Thoracic aorta (tissue), 2 donors: Measurements from ENCODE around the gene TSPAN32. TPM values are rescaled to one million over a fixed set of nuclear protein-coding genes. Genes with fewer than 3 reads are reported as not detected.
A peak's percentile ranks its signal among the peaks of the same experiment; 100 is the strongest.

Experiments used
- ATAC-seq: fragments of 150-250 bp; one replicate; pipeline ENCODE4 v1.8.0; 2017; ENCODE audit warnings: low read depth; ENCODE audit not compliant: insufficient number of reproducible peaks, low FRiP score
- DNase-seq: peaks from one replicate; pipeline ENCODE4 v3.0.0-alpha.2; 2020; ENCODE audit warnings: low spot score
- H3K27ac ChIP-seq, 2 donors: fragments of 200-600 bp; sonication (generic); 1 replicate in 1 of 2; 2 replicates in 1 of 2; pipeline ENCODE4 v1.5.1; 2016; ENCODE audit warnings: mild to moderate bottlenecking in 2 of 2, moderate library complexity in 2 of 2
- H3K27me3 ChIP-seq: fragments of 200-600 bp; sonication (generic); replicated peaks from 2 replicates; pipeline ENCODE4 v1.6.0; 2016; ENCODE audit warnings: mild to moderate bottlenecking; ENCODE audit not compliant: insufficient read depth
- H3K36me3 ChIP-seq: fragments of 200-600 bp; sonication (generic); one replicate; pipeline ENCODE4 v1.5.1; 2016
- H3K4me1 ChIP-seq, 2 donors: fragments of 200-600 bp; sonication (generic); 1 replicate in 1 of 2; 2 replicates in 1 of 2; pipeline versions ENCODE4 v1.5.1 to v1.6.0; 2016; ENCODE audit warnings: low read depth in 2 of 2, mild to moderate bottlenecking in 1 of 2; ENCODE audit not compliant: control insufficient read depth in 1 of 2
- H3K4me3 ChIP-seq: fragments of 200-600 bp; sonication (generic); 2 replicates; pipeline ENCODE4 v1.5.1; 2016; ENCODE audit warnings: mild to moderate bottlenecking
- H3K9me3 ChIP-seq: fragments of 200-600 bp; sonication (generic); 2 replicates; pipeline ENCODE4 v1.5.1; 2016
- CTCF ChIP-seq: fragments of 200-600 bp; sonication (generic); IDR thresholded peaks from one replicate; pipeline ENCODE4 v1.5.1; 2019; ENCODE audit warnings: antibody characterized with exemption
- total RNA-seq, 2 donors: library from RNA; depleted of rRNA; stranded (reverse); fragments of >200 nt; gene quantifications; one replicate each; pipeline versions ENCODE4 v1.1.0 to v1.2.3, GENCODE V29; 2016

Gene TSPAN32
- total RNA-seq, 2 donors from 2014 or later, result 2.5 to 6.9 TPM

- H3K4me1 ChIP-seq, result peaks cover 0 to 26% of the 10 kb centered on the region in 2 donors
- peak within 1 kb of the TSS; percentile 72 for H3K4me3 ChIP-seq
- H3K9me3 ChIP-seq, result no peaks in the 10 kb centered on the region
- no peak for TF ChIP-seq CTCF
- ATAC-seq, result no peak
- DNase-seq, result no peak
- no peaks in the 10 kb centered on the region for H3K27me3 ChIP-seq
- H3K27ac ChIP-seq, result no peak within 1 kb of the TSS
- no peaks in the 10 kb centered on the region for H3K36me3 ChIP-seq
Observed at GRCh38 chr11:2270322-2271076, 31.3 kb upstream of the TSPAN32 start, which contains the start of gene ASCL2. Gene ASCL2, minus strand, starts transcription at chr11:2270588. Its CDS starts 256 bp downstream, at chr11:2270332.

- H3K9me3 ChIP-seq, result no peaks in the 10 kb centered on the region
- H3K27me3 ChIP-seq, result no peaks in the 10 kb centered on the region
- peaks cover 0 to 26% of the 10 kb centered on the region in 2 donors for H3K4me1 ChIP-seq
- ATAC-seq, result no peak
- H3K4me3 ChIP-seq, result peak overlapping the region; percentile 72
- no peak overlapping the region for H3K27ac ChIP-seq
- no peak for DNase-seq
- no peak for TF ChIP-seq CTCF
- no peaks in the 10 kb centered on the region for H3K36me3 ChIP-seq
Observed at GRCh38 chr11:2271077-2271326, 30.8 kb upstream of the TSPAN32 start.

GRCh38 chr11:2271327-2272227 lies 30.2 kb upstream of the TSPAN32 start:
- Histone ChIP-seq H3K36me3 (no peaks in the 10 kb centered on the region), H3K27me3 (no peaks in the 10 kb centered on the region), H3K4me3 (peak overlapping the region; percentile 72), H3K27ac (no peak overlapping the region), H3K9me3 (no peaks in the 10 kb centered on the region), H3K4me1 (peaks cover 0 to 26% of the 10 kb centered on the region in 2 donors)
- DNase-seq (no peak), ATAC-seq (no peak)
- no peak for TF ChIP-seq CTCF

GRCh38 chr11:2272228-2272945 lies 29.4 kb upstream of the TSPAN32 start:
- H3K27ac ChIP-seq, result no peak overlapping the region
- DNase-seq (no peak), ATAC-seq (no peak)
- no peak for TF ChIP-seq CTCF
- H3K9me3 ChIP-seq, result no peaks in the 10 kb centered on the region
- no peaks in the 10 kb centered on the region for H3K36me3 ChIP-seq
- no peak overlapping the region for H3K4me3 ChIP-seq
- peaks cover 0 to 26% of the 10 kb centered on the region in 2 donors for H3K4me1 ChIP-seq
- no peaks in the 10 kb centered on the region for H3K27me3 ChIP-seq

- no peaks in the 10 kb centered on the region for H3K9me3 ChIP-seq
- ATAC-seq, result no peak
- peaks cover 0 to 26% of the 10 kb centered on the region in 2 donors for H3K4me1 ChIP-seq
- no peak overlapping the region for H3K4me3 ChIP-seq
- no peak overlapping the region for H3K27ac ChIP-seq
- H3K36me3 ChIP-seq, result no peaks in the 10 kb centered on the region
- TF ChIP-seq CTCF, result no peak
- no peaks in the 10 kb centered on the region for H3K27me3 ChIP-seq
- DNase-seq, result no peak
Observed at GRCh38 chr11:2272946-2273280, 28.9 kb upstream of the TSPAN32 start.
